ENCODE results near the gene ICAM2. TPM values are rescaled to one million over a fixed set of nuclear protein-coding genes. Genes with fewer than 3 reads are reported as not detected.
A peak's percentile ranks its signal among the peaks of the same experiment; 100 is the strongest.
"Not testable (repeated sequence)": the region's sequence is repeated elsewhere in the genome, so short reads cannot be mapped to it uniquely, and the experiment has no call there.

ICAM2 gene
- total and polyA plus RNA-seq, 12 donors, result 25.2 to 117 (median 35.1) TPM

- DNase-seq, result peak; percentile 80 to 81
- H3K27ac ChIP-seq, result peak overlapping the region in 7 of 10 donors; percentile 4 to 97 (median 66)
- intact Hi-C loops (cut with DNase I), result loop anchor here in 9 of 10 donors (1.0 to 10.0 kb wide), 8 partner anchors 39 to 259 kb away; partner anchors contain the start of genes GH1 (in 8 of the 9), ERN1 (in 2 of the 9) and CSHL1 (in 1 of the 9)
Measured at GRCh38 chr17:64025732-64026294, 5.4 kb upstream of the ICAM2 start.

GRCh38 chr17:64024781-64025731 lies 4.6 kb upstream of the ICAM2 start:
- peaks cover 4 to 32% (median 26%) of the 10 kb centered on the region in 9 donors for H3K4me1 ChIP-seq
- peak overlapping the region in 2 of 10 donors; percentile 14 to 23 for H3K4me3 ChIP-seq
- intact Hi-C loops (cut with DNase I), result loop anchor here in 9 of 10 donors (1.0 to 10.0 kb wide), 8 partner anchors 38 to 260 kb away; partner anchors contain the start of genes GH1 (in 7 of the 9), ERN1 (in 2 of the 9) and CSHL1 (in 1 of the 9)
- no peaks in the 10 kb centered on the region for H3K36me3 ChIP-seq
- H3K27ac ChIP-seq, result peak overlapping the region in 8 of 10 donors; percentile 16 to 97 (median 66)
- H3K27me3 ChIP-seq, result no peaks in the 10 kb centered on the region
- peak in 4 of 8 donors; percentile 1 to 18 (median 8) for ATAC-seq
- H3K9me3 ChIP-seq, result no peaks in the 10 kb centered on the region
- TF ChIP-seq CTCF (IDR thresholded peaks at IDR 0.05), result no peak
- WGBS, 2 donors, result 60 to 65% methylated on average over 19 of the region's 19 CpGs
- no peak for DNase-seq

More at GRCh38 chr17:64025732-64026294, 5.4 kb upstream of the ICAM2 start:
- TF ChIP-seq CTCF (IDR thresholded peaks at IDR 0.05), result peak; percentile 88 to 97 (median 95)
- H3K27me3 ChIP-seq, result no peaks in the 10 kb centered on the region
- H3K4me1 ChIP-seq, result peaks cover 4 to 31% (median 20%) of the 10 kb centered on the region in 9 donors
- H3K36me3 ChIP-seq, result no peaks in the 10 kb centered on the region
- H3K9me3 ChIP-seq, result no peaks in the 10 kb centered on the region
- H3K4me3 ChIP-seq, result peak overlapping the region in 5 of 10 donors; percentile 14 to 32 (median 26)
- peak in 7 of 8 donors; percentile 69 to 85 (median 82) for ATAC-seq
- WGBS, 2 donors, result 2 to 3% methylated on average over 21 of the region's 21 CpGs

- Histone ChIP-seq H3K4me3 (no peak overlapping the region), H3K9me3 (no peaks in the 10 kb centered on the region), H3K27me3 (no peaks in the 10 kb centered on the region), H3K27ac (peak overlapping the region in 8 of 10 donors; percentile 16 to 97 (median 70)), H3K36me3 (no peaks in the 10 kb centered on the region), H3K4me1 (peaks cover 4 to 40% (median 26%) of the 10 kb centered on the region in 9 donors)
- intact Hi-C loops (cut with DNase I), result loop anchor here in 5 of 10 donors (2.0 to 10.0 kb wide), 3 partner anchors 105 to 261 kb away; partner anchors contain the start of genes GH1 (in 4 of the 5) and CSHL1 (in 1 of the 5)
- no peak for DNase-seq
- peak in 2 of 8 donors; percentile 21 to 45 for ATAC-seq
- 78 to 82% methylated on average over 8 of the region's 8 CpGs for WGBS, 2 donors
- no peak for TF ChIP-seq CTCF (IDR thresholded peaks at IDR 0.05)
Measured at GRCh38 chr17:64024215-64024654, 3.8 kb upstream of the ICAM2 start.

- Histone ChIP-seq H3K4me1 (peaks cover 4 to 49% (median 26%) of the 10 kb centered on the region in 9 donors), H3K27me3 (no peaks in the 10 kb centered on the region), H3K9me3 (no peaks in the 10 kb centered on the region), H3K27ac (peak overlapping the region in 8 of 10 donors; percentile 28 to 97 (median 55)), H3K4me3 (no peak overlapping the region), H3K36me3 (no peaks in the 10 kb centered on the region)
- intact Hi-C loops (cut with DNase I), result loop anchor here in 2 of 10 donors (10.0 kb wide), 2 partner anchors 108 to 262 kb away; partner anchors contain the start of genes CSHL1 (in 1 of the 2) and GH1 (in 1 of the 2)
- TF ChIP-seq CTCF (IDR thresholded peaks at IDR 0.05), result no peak
- DNase-seq (no peak), ATAC-seq (no peak)
- WGBS, 2 donors, result 82 to 89% methylated on average over 5 of the region's 5 CpGs
Measured at GRCh38 chr17:64022611-64023063, 2.2 kb upstream of the ICAM2 start.

GRCh38 chr17:64019551-64019961 lies 877 bp downstream of the ICAM2 start:
- peak in 1 of 8 donors; percentile 5 for ATAC-seq
- DNase-seq, H3K9me3 ChIP-seq, H3K27me3 ChIP-seq, H3K36me3 ChIP-seq: not testable (repeated sequence)
- intact Hi-C loops (cut with DNase I), result loop anchor here in 1 of 10 donors (5.0 kb wide), 1 partner anchor 102 kb away; the partner anchor contains the start of gene GH1
- H3K4me1 ChIP-seq, result peaks cover 0 to 62% (median 27%) of the 10 kb centered on the region in 9 donors
- H3K27ac ChIP-seq, result peak overlapping the region; percentile 75 to 97 (median 86)
- WGBS, 2 donors, result 75 to 81% methylated on average over 9 of the region's 9 CpGs
- peak overlapping the region; percentile 23 to 70 (median 58) for H3K4me3 ChIP-seq
